Calu3 (cell line): ENCODE data around the gene SPRR4. TPM values are rescaled to one million over a fixed set of nuclear protein-coding genes. Genes with fewer than 3 reads are reported as not detected.

ENCODE experiments used
- BruUV-seq: library from RNA; stranded (reverse); fragments of 400-500 nt; replicated peaks from 2 replicates; lab custom pipeline; 2021; lab: Mats Ljungman, UMichigan
- CTCF ChIA-PET: fragments of 300-600 bp; sonication (Branson Sonifier 250); formaldehyde crosslinking; loops from one replicate; lab custom pipeline; 2022; ENCODE audit warnings: antibody characterized with exemption; lab: Charles Lee
- DNase-seq: peaks from one replicate; pipeline ENCODE4 v3.0.0; 2022
- H3K27ac Mint-ChIP-seq: one replicate; pipeline ENCODE4 v1.8.0; 2022; ENCODE audit warnings: mixed read lengths; ENCODE audit not compliant: unreplicated experiment
- H3K27me3 Mint-ChIP-seq: one replicate; pipeline ENCODE4 v1.8.0; 2022; ENCODE audit warnings: mixed read lengths; ENCODE audit not compliant: unreplicated experiment
- H3K36me3 Mint-ChIP-seq: one replicate; pipeline ENCODE4 v1.8.0; 2022; ENCODE audit warnings: mild to moderate bottlenecking, moderate library complexity, mixed read lengths; ENCODE audit not compliant: insufficient read depth, unreplicated experiment
- H3K4me1 Mint-ChIP-seq: one replicate; pipeline ENCODE4 v1.8.0; 2022; ENCODE audit warnings: mild to moderate bottlenecking, low read depth, mixed read lengths; ENCODE audit not compliant: unreplicated experiment
- H3K4me3 Mint-ChIP-seq: one replicate; pipeline ENCODE4 v1.8.0; 2022; ENCODE audit warnings: mild to moderate bottlenecking, low read depth, moderate library complexity, mixed read lengths; ENCODE audit not compliant: unreplicated experiment
- H3K9me3 Mint-ChIP-seq: one replicate; pipeline ENCODE4 v1.8.0; 2022; ENCODE audit warnings: low read depth, mixed read lengths; ENCODE audit not compliant: unreplicated experiment
- intact Hi-C: fragments of 100-400 bp; cut with micrococcal nuclease; formaldehyde crosslinking; loops from one replicate; pipeline ENCODE4 v1.10.0; 2022; ENCODE audit not compliant: unreplicated experiment
- total RNA-seq: library from RNA; stranded (reverse); gene quantifications from 2 replicates; pipeline ENCODE4 v1.2.3, GENCODE V29; 2022
- TF ChIP-seq, protein P1 (sequence below): fragments of 200-600 bp; IDR thresholded peaks from one replicate; pipeline ENCODE4 v1.8.0; 2022; ENCODE audit warnings: antibody characterized with exemption; ENCODE audit not compliant: unreplicated experiment

Gene SPRR4
- total RNA-seq, 1 experiment from 2014 or later, result not detected

GRCh38 chr1:152968248-152968647 lies 2.2 kb upstream of the SPRR4 start:
- no peak for DNase-seq
- CTCF ChIA-PET, result interaction anchor here (1.9 kb wide), 1 partner anchor 224 kb away, joined by 10 read pairs; no protein-coding TSS in a partner anchor
- H3K27me3 Mint-ChIP-seq, result no peaks in the 10 kb centered on the region
- TF ChIP-seq, protein P1, sequence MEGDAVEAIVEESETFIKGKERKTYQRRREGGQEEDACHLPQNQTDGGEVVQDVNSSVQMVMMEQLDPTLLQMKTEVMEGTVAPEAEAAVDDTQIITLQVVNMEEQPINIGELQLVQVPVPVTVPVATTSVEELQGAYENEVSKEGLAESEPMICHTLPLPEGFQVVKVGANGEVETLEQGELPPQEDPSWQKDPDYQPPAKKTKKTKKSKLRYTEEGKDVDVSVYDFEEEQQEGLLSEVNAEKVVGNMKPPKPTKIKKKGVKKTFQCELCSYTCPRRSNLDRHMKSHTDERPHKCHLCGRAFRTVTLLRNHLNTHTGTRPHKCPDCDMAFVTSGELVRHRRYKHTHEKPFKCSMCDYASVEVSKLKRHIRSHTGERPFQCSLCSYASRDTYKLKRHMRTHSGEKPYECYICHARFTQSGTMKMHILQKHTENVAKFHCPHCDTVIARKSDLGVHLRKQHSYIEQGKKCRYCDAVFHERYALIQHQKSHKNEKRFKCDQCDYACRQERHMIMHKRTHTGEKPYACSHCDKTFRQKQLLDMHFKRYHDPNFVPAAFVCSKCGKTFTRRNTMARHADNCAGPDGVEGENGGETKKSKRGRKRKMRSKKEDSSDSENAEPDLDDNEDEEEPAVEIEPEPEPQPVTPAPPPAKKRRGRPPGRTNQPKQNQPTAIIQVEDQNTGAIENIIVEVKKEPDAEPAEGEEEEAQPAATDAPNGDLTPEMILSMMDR, result no peak
- H3K36me3 Mint-ChIP-seq, result peaks cover 4% of the 10 kb centered on the region
- peaks cover 13% of the 10 kb centered on the region for H3K4me1 Mint-ChIP-seq
- no peak overlapping the region for H3K27ac Mint-ChIP-seq
- intact Hi-C loops, result no loop called here
- no TSS peak for BruUV-seq
- peaks cover 6% of the 10 kb centered on the region for H3K9me3 Mint-ChIP-seq
- H3K4me3 Mint-ChIP-seq, result no peak overlapping the region

- TF ChIP-seq, protein P1, result no peak
- no TSS peak for BruUV-seq
- intact Hi-C loops, result no loop called here
- Mint-ChIP-seq H3K4me3 (no peak overlapping the region), H3K4me1 (peaks cover 13% of the 10 kb centered on the region), H3K27me3 (no peaks in the 10 kb centered on the region), H3K9me3 (peaks cover 2% of the 10 kb centered on the region), H3K36me3 (peaks cover 4% of the 10 kb centered on the region), H3K27ac (no peak overlapping the region)
- no peak for DNase-seq
- CTCF ChIA-PET, result no interaction called here
Observed at GRCh38 chr1:152969036-152969435, 1.4 kb upstream of the SPRR4 start.

GRCh38 chr1:152972196-152972886 lies 1.9 kb downstream of the SPRR4 start:
- Mint-ChIP-seq H3K9me3 (peaks cover 2% of the 10 kb centered on the region), H3K27me3 (no peaks in the 10 kb centered on the region)

DNA sequence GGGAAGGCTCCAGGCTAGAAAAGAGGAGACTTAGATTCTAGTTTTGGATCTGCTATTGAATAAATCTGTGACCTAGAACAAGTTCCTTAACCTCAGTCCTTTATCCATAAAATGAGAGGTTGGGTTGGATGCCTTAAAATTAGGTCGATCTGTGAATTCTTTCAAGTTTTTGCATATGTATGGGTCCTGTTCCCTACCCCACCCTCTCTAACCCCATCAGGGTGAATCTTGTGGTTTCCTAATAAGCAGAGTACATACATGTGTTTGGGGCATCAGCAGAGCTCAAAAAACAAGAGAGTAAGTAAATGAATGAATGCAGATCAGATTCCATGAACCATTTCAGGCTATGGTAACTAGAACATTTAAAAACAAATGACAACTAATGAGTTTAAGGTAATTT lies 6.2 kb downstream of the SPRR4 start:
- Mint-ChIP-seq H3K4me1 (peaks cover 18% of the 10 kb centered on the region), H3K36me3 (no peaks in the 10 kb centered on the region), H3K4me3 (no peak overlapping the region), H3K27ac (no peak overlapping the region), H3K27me3 (no peaks in the 10 kb centered on the region), H3K9me3 (peaks cover 2% of the 10 kb centered on the region)
- intact Hi-C loops, result no loop called here
- DNase-seq, result no peak
- CTCF ChIA-PET, result interaction anchor here (0.9 to 1.3 kb wide), 2 partner anchors 10 to 23 kb away, joined by 3 read pairs; no protein-coding TSS in a partner anchor
- no TSS peak for BruUV-seq
- TF ChIP-seq, protein P1, result no peak

More at GRCh38 chr1:152972196-152972886, 1.9 kb downstream of the SPRR4 start:
- H3K4me3 Mint-ChIP-seq, result no peak overlapping the region
- H3K36me3 Mint-ChIP-seq, result no peaks in the 10 kb centered on the region
- no TSS peak for BruUV-seq
- no peak overlapping the region for H3K27ac Mint-ChIP-seq
- TF ChIP-seq, protein P1, result no peak
- DNase-seq, result no peak
- intact Hi-C loops, result no loop called here
- peaks cover 5% of the 10 kb centered on the region for H3K4me1 Mint-ChIP-seq
- CTCF ChIA-PET, result no interaction called here
